GM19351 (cell line): ENCODE data around the gene PAQR9.

ENCODE experiments used
- ATAC-seq: cut with Tn5 transposase; IDR thresholded peaks from one replicate; pipeline ENCODE4 v1.9.1; 2021; ENCODE audit warnings: mild to moderate bottlenecking, moderate library complexity; ENCODE audit not compliant: unreplicated experiment

PAQR9 gene

GRCh38 chr3:142952272-142953193 is 10.9 kb downstream of the PAQR9 start:
- ATAC-seq = no peak

DNA sequence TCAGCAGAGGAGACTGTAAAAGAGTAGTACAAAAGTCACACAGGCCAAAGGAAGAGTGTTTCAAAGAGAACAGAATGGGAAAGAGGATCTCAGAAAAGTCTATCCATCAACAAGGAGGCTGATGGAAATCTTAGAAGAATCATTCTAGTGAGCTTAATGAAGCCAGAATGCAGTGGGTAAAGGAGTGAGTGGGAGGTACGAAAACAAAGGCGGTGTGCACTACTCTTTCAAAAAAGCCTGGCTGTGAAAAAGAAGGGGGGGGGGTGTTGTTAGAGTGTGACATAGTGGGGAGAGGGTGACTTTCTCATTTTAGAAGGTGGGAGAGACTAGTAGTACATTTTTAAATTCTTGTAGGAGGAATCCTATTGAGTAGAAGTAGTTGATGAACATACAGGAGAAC is 11.7 kb downstream of the PAQR9 start:
- no peak for ATAC-seq

- ATAC-seq = no peak
Measured at GRCh38 chr3:142950972-142951371, 12.5 kb downstream of the PAQR9 start.

- ATAC-seq = no peak
Measured at GRCh38 chr3:142947799-142948575, 15.5 kb downstream of the PAQR9 start.

DNA sequence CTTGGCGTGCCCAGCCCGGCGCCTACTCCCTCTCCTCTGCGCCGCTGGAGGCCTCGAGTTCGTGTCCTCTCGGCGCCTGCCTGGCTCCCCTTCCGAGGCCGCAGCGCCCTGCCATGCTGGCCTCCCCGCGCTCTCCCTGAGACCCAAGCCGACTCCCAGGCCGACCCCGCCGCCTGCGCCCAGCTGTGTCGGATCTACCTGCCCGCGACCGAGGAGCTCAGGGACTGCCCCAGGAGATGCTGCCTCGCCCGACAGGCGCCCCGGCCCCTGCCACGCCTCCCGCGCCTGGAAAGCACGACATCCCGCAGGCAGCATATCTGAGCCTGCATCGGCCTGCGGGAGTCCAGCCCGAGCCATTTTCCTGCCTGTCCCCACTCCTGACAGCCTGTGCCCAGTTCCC is 16.1 kb downstream of the PAQR9 start:
- ATAC-seq = no peak

GRCh38 chr3:142946861-142947260 is 16.6 kb downstream of the PAQR9 start:
- no peak for ATAC-seq

DNA sequence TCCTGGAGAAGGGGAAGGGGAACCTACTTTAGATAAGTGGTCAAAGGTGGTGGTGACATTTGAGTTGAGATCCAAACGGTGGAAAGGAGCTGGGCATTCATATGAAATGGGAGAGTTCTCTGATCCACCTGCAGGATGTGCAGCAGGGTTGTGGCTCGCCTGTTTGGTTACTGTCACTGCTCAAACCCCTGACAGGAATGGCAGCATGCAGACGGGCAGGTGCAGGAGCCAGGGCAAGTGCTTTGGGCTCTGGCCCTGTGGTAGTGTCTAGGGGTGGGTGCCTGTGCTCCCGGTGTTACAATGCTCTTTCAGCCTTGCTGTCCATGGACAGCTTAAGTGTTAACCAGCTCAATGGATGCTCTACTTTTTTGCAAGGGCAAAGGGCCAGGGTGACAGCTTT is 18.5 kb downstream of the PAQR9 start:
- ATAC-seq = peak; percentile 6

GRCh38 chr3:142944342-142944741 is 19.1 kb downstream of the PAQR9 start:
- ATAC-seq = peak; percentile 58

DNA sequence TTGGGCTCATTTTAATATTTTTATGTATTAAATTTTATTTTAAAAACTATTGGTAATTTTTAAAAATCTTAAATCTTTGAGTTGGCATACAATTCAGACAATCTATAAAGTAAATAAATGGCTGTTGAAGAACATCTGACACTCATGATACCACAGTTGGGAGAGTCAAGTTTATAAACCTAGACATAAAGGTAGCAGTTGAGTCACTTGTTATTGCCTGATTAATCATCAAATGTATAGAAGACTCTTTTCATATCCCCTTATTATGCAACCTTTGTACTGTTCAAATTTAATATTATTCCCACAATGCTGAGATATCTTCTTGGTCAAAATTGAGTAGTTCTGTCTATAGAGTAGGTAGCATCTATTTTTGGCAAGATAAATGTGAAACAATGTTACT is 19.6 kb downstream of the PAQR9 start:
- peak; percentile 9 for ATAC-seq

DNA sequence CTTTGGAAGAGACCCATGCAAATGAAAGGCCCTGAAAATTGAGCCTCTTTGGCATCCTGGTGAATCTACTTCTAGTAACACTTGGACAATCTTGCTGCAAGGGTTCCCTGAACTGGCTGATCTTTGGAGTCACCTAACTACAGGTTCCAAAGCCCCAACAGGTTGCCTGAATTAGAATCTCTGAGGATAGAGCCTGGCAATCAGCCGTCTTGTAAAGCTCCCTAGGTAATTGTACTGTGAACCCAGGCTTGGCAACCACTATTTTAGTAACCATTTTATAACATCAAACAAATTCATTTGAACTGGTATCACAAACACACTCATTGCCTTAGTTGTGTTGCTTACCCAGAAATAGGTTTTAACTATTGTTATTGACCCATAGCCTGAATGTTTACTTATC is 20.1 kb downstream of the PAQR9 start:
- no peak for ATAC-seq

GRCh38 chr3:142941373-142942123 is 21.9 kb downstream of the PAQR9 start:
- ATAC-seq = no peak

GRCh38 chr3:142940472-142940871 is 23.0 kb downstream of the PAQR9 start:
- ATAC-seq = peak; percentile 70

GRCh38 chr3:142940000-142940399 is 23.5 kb downstream of the PAQR9 start:
- no peak for ATAC-seq

- no peak for ATAC-seq
Measured at GRCh38 chr3:142935963-142936362, 27.5 kb downstream of the PAQR9 start.

DNA sequence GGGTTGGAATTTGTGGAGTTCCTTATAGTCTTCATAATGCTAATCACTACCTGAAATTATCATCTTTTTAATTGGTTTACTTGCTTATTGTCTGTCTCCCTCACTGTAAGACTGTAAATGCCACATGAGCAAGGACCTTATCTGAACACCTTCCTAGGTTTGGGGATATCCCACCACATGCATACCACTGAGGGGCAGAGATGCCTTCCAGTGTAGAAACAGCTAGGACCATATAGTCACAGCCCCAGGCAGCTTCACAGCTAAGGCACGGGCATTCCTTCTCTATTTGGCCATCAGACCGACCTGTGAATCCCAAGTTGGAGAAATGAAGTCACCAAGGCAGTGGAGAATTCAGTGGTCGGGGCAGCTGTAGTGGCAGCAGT is 28.6 kb downstream of the PAQR9 start:
- ATAC-seq = no peak

DNA sequence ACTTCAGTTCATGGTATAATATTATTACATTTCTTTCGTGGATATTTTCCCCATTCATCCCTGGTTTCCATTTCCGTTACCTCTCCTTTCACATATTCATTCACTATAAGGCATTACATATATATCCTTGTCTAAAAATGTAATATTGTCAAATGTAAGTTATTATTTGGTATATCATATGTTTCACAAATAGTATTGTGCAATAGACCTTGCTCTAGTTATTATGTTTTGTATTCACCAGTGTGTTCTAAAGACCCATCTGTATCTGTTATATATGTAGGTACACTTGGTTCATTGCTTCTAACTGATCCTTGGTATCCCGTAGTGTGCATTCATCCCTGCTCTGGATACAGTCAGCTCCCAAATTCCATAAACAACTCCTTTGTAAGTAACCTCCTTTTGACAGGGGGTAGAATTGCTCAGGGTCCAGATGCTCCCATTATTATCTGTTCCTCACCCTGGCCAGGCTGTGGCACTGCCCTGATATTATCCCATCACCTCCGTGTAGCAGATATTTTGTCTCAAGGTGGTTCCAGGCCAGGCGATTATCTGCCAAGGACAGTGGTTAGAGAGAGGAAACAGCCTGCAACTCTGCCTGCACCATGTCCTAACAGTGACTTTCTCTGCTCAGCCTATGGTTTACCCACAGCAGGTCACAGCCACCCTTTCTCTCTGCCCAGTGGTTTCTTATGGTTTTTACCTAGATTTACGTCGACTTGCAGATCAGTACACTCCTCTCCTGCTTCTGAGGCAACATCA is 29.2 kb downstream of the PAQR9 start:
- no peak for ATAC-seq

DNA sequence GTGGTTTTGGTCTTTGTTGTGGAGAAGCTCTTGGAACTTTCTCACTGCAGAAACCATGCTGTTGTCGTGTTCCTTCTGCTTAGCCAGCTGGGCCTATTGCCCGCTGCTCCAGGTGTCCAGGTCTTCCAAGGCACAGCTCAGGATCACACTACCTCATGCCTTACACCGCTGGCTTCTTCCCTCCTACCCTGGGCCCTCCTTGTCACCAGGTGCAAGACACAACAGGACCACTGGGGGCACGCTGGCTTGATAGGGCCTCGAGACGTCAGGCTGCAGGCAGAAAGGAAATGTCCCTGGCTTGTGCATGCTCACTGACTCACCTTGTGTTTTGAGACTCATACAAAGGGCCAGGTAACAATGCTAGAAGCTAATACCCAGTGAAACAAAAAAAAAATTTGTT is 32.3 kb downstream of the PAQR9 start:
- ATAC-seq = peak; percentile 90

DNA sequence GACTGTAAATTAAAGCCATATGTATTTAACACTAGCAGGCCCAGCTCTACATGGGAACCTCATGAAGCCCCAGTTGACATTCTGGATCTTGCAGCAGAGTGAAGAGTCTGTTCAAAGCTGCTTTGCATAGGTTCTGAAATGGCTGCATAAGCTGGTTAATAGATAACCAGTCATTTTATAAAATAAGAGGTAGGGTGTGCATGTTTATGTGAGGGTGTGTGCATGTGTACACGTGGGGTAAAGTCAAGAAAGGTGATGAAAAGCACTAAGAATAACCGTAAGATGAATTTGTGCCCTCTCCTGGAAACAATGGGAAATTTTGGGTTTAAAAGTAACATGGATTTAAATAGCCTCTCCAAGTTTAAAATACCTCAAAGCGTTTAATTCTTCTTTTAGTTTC is 33.0 kb downstream of the PAQR9 start:
- no peak for ATAC-seq

GRCh38 chr3:142929890-142930289 is 33.6 kb downstream of the PAQR9 start:
- ATAC-seq = no peak

GRCh38 chr3:142929109-142929508 is 34.4 kb downstream of the PAQR9 start:
- peak; percentile 75 for ATAC-seq
